ENCODE results near the gene FAM222A. TPM values are rescaled to one million over a fixed set of nuclear protein-coding genes. Genes with fewer than 3 reads are reported as not detected.

The FAM222A gene
- total RNA-seq, 1 experiment from 2014 or later = 3.1 TPM

GRCh38 chr12:109777544-109777943 is 63.9 kb downstream of the FAM222A start:
- no peak for TF ChIP-seq CTCF (conservative IDR thresholded peaks at IDR 0.05)
- no peak for TF ChIP-seq EZH2 (IDR thresholded peaks at IDR 0.05; ENCODE audit: low read depth)
- H4K20me1 ChIP-seq (ENCODE audit: insufficient read depth) = no peaks in the 10 kb centered on the region
- intact Hi-C loops (cut with micrococcal nuclease; ENCODE audit: unreplicated experiment) = loop anchor here (5.0 kb wide), 1 partner anchor 515 kb away; no protein-coding TSS in a partner anchor
- no peak overlapping the region for H3K4me3 ChIP-seq
- H3K36me3 ChIP-seq (ENCODE audit: low read depth) = no peaks in the 10 kb centered on the region
- no peaks in the 10 kb centered on the region for H3K9me3 ChIP-seq (ENCODE audit: insufficient read depth, low read depth)
- DNase-seq = no peak
- CTCF ChIA-PET = interaction anchor here (0.5 to 0.6 kb wide), 3 partner anchors 186 to 1158 kb away, joined by 3 to 5 read pairs (median 3); no protein-coding TSS in a partner anchor
- H3K27ac ChIP-seq = no peak overlapping the region
- no peaks in the 10 kb centered on the region for H3K9me2 ChIP-seq (ENCODE audit: insufficient read depth)
- BruUV-seq (replicated peaks) = no TSS peak
- H2AFZ ChIP-seq = no peak overlapping the region
- H3K4me1 ChIP-seq (replicated peaks; ENCODE audit: insufficient read depth) = peaks cover 21% of the 10 kb centered on the region
- H3K27me3 ChIP-seq (ENCODE audit: insufficient read depth, low read depth) = no peaks in the 10 kb centered on the region
- POLR2A ChIA-PET (ENCODE audit: unreplicated experiment) = interaction anchor here (0.6 kb wide), 1 partner anchor 72 kb away, joined by 5 read pairs; no protein-coding TSS in a partner anchor
- H3K4me2 ChIP-seq = no peak overlapping the region
- peaks cover 1% of the 10 kb centered on the region; the same call in 1 of the 2 replicates for H3K79me2 ChIP-seq (ENCODE audit: low read depth)
- H3F3A ChIP-seq (ENCODE audit: insufficient read depth, low read depth) = peaks cover 14% of the 10 kb centered on the region

- H3K4me3 ChIP-seq = no peak overlapping the region
- H3K36me3 ChIP-seq (ENCODE audit: low read depth) = no peaks in the 10 kb centered on the region
- intact Hi-C loops (cut with micrococcal nuclease; ENCODE audit: unreplicated experiment) = loop anchor here (5.0 kb wide), 1 partner anchor 516 kb away; no protein-coding TSS in a partner anchor
- ChIA-PET CTCF (no interaction called here), POLR2A (ENCODE audit: unreplicated experiment) (no interaction called here)
- H4K20me1 ChIP-seq (ENCODE audit: insufficient read depth) = no peaks in the 10 kb centered on the region
- BruUV-seq (replicated peaks) = no TSS peak
- no peaks in the 10 kb centered on the region for H3K79me2 ChIP-seq (ENCODE audit: low read depth)
- no peaks in the 10 kb centered on the region for H3K27me3 ChIP-seq (ENCODE audit: insufficient read depth, low read depth)
- no peak for DNase-seq
- H3K4me1 ChIP-seq (replicated peaks; ENCODE audit: insufficient read depth) = peaks cover 14% of the 10 kb centered on the region
- H3K27ac ChIP-seq = no peak overlapping the region
- H3F3A ChIP-seq (ENCODE audit: insufficient read depth, low read depth) = peaks cover 9% of the 10 kb centered on the region
- H2AFZ ChIP-seq = no peak overlapping the region
- H3K9me2 ChIP-seq (ENCODE audit: insufficient read depth) = no peaks in the 10 kb centered on the region
- H3K9me3 ChIP-seq (ENCODE audit: insufficient read depth, low read depth) = no peaks in the 10 kb centered on the region
- H3K4me2 ChIP-seq = no peak overlapping the region
- no peak for TF ChIP-seq CTCF (conservative IDR thresholded peaks at IDR 0.05)
- TF ChIP-seq EZH2 (IDR thresholded peaks at IDR 0.05; ENCODE audit: low read depth) = no peak
Measured at GRCh38 chr12:109778684-109779083, 65.1 kb downstream of the FAM222A start.

- no peaks in the 10 kb centered on the region for H3K36me3 ChIP-seq (ENCODE audit: low read depth)
- no peaks in the 10 kb centered on the region for H3K9me3 ChIP-seq (ENCODE audit: insufficient read depth, low read depth)
- H3K4me2 ChIP-seq = no peak overlapping the region
- no peaks in the 10 kb centered on the region for H4K20me1 ChIP-seq (ENCODE audit: insufficient read depth)
- POLR2A ChIA-PET (ENCODE audit: unreplicated experiment) = no interaction called here
- intact Hi-C loops (cut with micrococcal nuclease; ENCODE audit: unreplicated experiment) = loop anchor here (5.0 kb wide), 1 partner anchor 517 kb away; no protein-coding TSS in a partner anchor
- TF ChIP-seq CTCF (conservative IDR thresholded peaks at IDR 0.05) = no peak
- no peak for TF ChIP-seq EZH2 (IDR thresholded peaks at IDR 0.05; ENCODE audit: low read depth)
- CTCF ChIA-PET = no interaction called here
- no peaks in the 10 kb centered on the region for H3K79me2 ChIP-seq (ENCODE audit: low read depth)
- no TSS peak for BruUV-seq (replicated peaks)
- no peaks in the 10 kb centered on the region for H3K27me3 ChIP-seq (ENCODE audit: insufficient read depth, low read depth)
- no peak overlapping the region for H3K27ac ChIP-seq
- no peak for DNase-seq
- H3K4me1 ChIP-seq (replicated peaks; ENCODE audit: insufficient read depth) = peaks cover 12% of the 10 kb centered on the region
- no peak overlapping the region for H3K4me3 ChIP-seq
- H3K9me2 ChIP-seq (ENCODE audit: insufficient read depth) = no peaks in the 10 kb centered on the region
- H3F3A ChIP-seq (ENCODE audit: insufficient read depth, low read depth) = peaks cover 4% of the 10 kb centered on the region
- H2AFZ ChIP-seq = no peak overlapping the region
Measured at GRCh38 chr12:109779382-109779781, 65.8 kb downstream of the FAM222A start.

Data from PC-9 (cell line).